H1 (cell line): Measurements from ENCODE around the gene VWCE. TPM values are rescaled to one million over a fixed set of nuclear protein-coding genes. Genes with fewer than 3 reads are reported as not detected.

Experiments
- CTCF ChIA-PET: fragments of 300-600 bp; sonication (Branson Sonifier 250); formaldehyde crosslinking; loops from one replicate; lab custom pipeline; 2021; ENCODE audit not compliant: partially characterized antibody; lab: Charles Lee
- POLR2A ChIA-PET: fragments of 300-600 bp; sonication (Branson Sonifier 250); formaldehyde crosslinking; loops from one replicate; lab custom pipeline; 2021; ENCODE audit warnings: inconsistent platforms; ENCODE audit not compliant: partially characterized antibody; lab: Charles Lee
- DNase-seq, 2 experiments: peaks; one replicate each; pipeline versions ENCODE4 v3.0.0 to v3.0.0-alpha.2; 2010 to 2022; ENCODE audit warnings: low spot score in 2 of 2, low read depth in 1 of 2, mixed read lengths in 1 of 2
- FAIRE-seq: peaks from 2 replicates; lab custom pipeline; 2011; peaks lifted over from hg19 to GRCh38; lab: Jason Lieb, UNC
- H2AFZ ChIP-seq: 2 replicates; pipeline ENCODE4 v1.8.1; 2012; ENCODE audit warnings: low read length, inconsistent platforms
- H2AK5ac ChIP-seq: 2 replicates; pipeline ENCODE4 v1.6.1; 2013; ENCODE audit warnings: low read depth, low read length
- H2BK120ac ChIP-seq: replicated peaks from 2 replicates; pipeline ENCODE3; 2013; ENCODE audit warnings: low read depth, low read length, inconsistent platforms
- H2BK12ac ChIP-seq: 2 replicates; pipeline ENCODE4 v1.6.1; 2013; ENCODE audit warnings: low read depth, low read length
- H2BK15ac ChIP-seq: 2 replicates; pipeline ENCODE4 v1.6.1; 2013; ENCODE audit warnings: low read length
- H2BK20ac ChIP-seq: 2 replicates; pipeline ENCODE4 v1.6.1; 2013; ENCODE audit warnings: low read length
- H2BK5ac ChIP-seq: 2 replicates; pipeline ENCODE4 v1.6.1; 2013; ENCODE audit warnings: low read depth, low read length
- H3K14ac ChIP-seq: 2 replicates; pipeline ENCODE4 v1.6.1; 2013; ENCODE audit warnings: inconsistent platforms; ENCODE audit not compliant: insufficient read length
- H3K18ac ChIP-seq: 2 replicates; pipeline ENCODE4 v1.6.1; 2013; ENCODE audit warnings: low read length; ENCODE audit errors: extremely low read depth
- H3K23ac ChIP-seq: 2 replicates; pipeline ENCODE4 v1.6.1; 2013; ENCODE audit warnings: inconsistent platforms; ENCODE audit not compliant: insufficient read length
- H3K23me2 ChIP-seq: 2 replicates; pipeline ENCODE4 v1.6.1; 2013; ENCODE audit warnings: low read depth, low read length
- H3K27ac ChIP-seq: 2 replicates; pipeline ENCODE4 v1.6.1; 2011; ENCODE audit warnings: low read depth, low read length, inconsistent platforms
- H3K27me3 ChIP-seq, 4 experiments: replicated peaks in 1 of 4; 1 replicate in 1 of 4; 2 replicates in 3 of 4; pipeline versions ENCODE4 v1.6.1 to v1.8.1; 2011 to 2013; ENCODE audit warnings: low read length in 3 of 4, mild to moderate bottlenecking in 3 of 4, inconsistent platforms in 2 of 4, mixed read lengths in 2 of 4, moderate library complexity in 1 of 4; ENCODE audit not compliant: control insufficient read depth in 3 of 4, insufficient read depth in 3 of 4; ENCODE audit errors: extremely low read depth in 1 of 4
- H3K36me3 ChIP-seq, 4 experiments: 2 replicates each; pipeline versions ENCODE4 v1.6.1 to v1.8.1; 2011 to 2013; ENCODE audit warnings: mild to moderate bottlenecking in 4 of 4, low read length in 3 of 4, moderate library complexity in 2 of 4, control low read depth in 1 of 4, inconsistent platforms in 1 of 4; ENCODE audit not compliant: insufficient read depth in 4 of 4, control insufficient read depth in 2 of 4
- H3K4ac ChIP-seq: replicated peaks from 2 replicates; pipeline ENCODE3; 2013; ENCODE audit warnings: low read length, low read depth, mixed read lengths, inconsistent platforms; ENCODE audit not compliant: insufficient read length
- H3K4me1 ChIP-seq, 4 experiments: replicated peaks in 1 of 4; 1 replicate in 1 of 4; 2 replicates in 3 of 4; pipeline versions ENCODE4 v1.6.1 to v1.8.1; 2011 to 2013; ENCODE audit warnings: low read length in 3 of 4, inconsistent platforms in 2 of 4, mixed read lengths in 1 of 4; ENCODE audit not compliant: insufficient read depth in 4 of 4, control insufficient read depth in 3 of 4
- H3K4me2 ChIP-seq, 2 experiments: 2 replicates each; pipeline versions ENCODE4 v1.6.1 to v1.8.1; 2011 to 2013; ENCODE audit warnings: low read depth in 2 of 2, low read length in 2 of 2, control low read depth in 1 of 2, inconsistent platforms in 1 of 2, mild to moderate bottlenecking in 1 of 2; ENCODE audit not compliant: insufficient read depth in 1 of 2
- H3K4me3 ChIP-seq, 4 experiments: fragments of 200-600, 300-600 bp in 1 of 4; sonication (generic), shearing (Covaris generic), sonication (Bioruptor Twin) in 1 of 4; 2 replicates each; pipeline versions ENCODE4 v1.5.1 to v1.8.1; 2011 to 2016; ENCODE audit warnings: low read length in 4 of 4, low read depth in 3 of 4, control low read depth in 2 of 4, inconsistent platforms in 2 of 4, mild to moderate bottlenecking in 2 of 4, mixed read lengths in 1 of 4, moderate library complexity in 1 of 4; ENCODE audit not compliant: insufficient read depth in 2 of 4; ENCODE audit errors: extremely low read depth in 1 of 4
- H3K56ac ChIP-seq: replicated peaks from 2 replicates; pipeline ENCODE3; 2013; ENCODE audit warnings: low read depth, mild to moderate bottlenecking, mixed read lengths, low read length, inconsistent platforms; ENCODE audit not compliant: insufficient read length
- H3K79me1 ChIP-seq: 2 replicates; pipeline ENCODE4 v1.6.1; 2013; ENCODE audit warnings: low read depth, low read length, control low read depth
- H3K79me2 ChIP-seq, 2 experiments: 2 replicates each; pipeline versions ENCODE4 v1.6.1 to v1.8.1; 2012 to 2013; ENCODE audit warnings: low read length in 2 of 2, mild to moderate bottlenecking in 2 of 2, inconsistent platforms in 1 of 2; ENCODE audit not compliant: insufficient read depth in 2 of 2, control insufficient read depth in 1 of 2
- H3K9ac ChIP-seq, 4 experiments: replicated peaks in 1 of 4; 1 replicate in 1 of 4; 2 replicates in 3 of 4; pipeline versions ENCODE4 v1.6.1 to v1.8.1; 2011 to 2013; ENCODE audit warnings: low read depth in 3 of 4, low read length in 3 of 4, control low read depth in 2 of 4, mild to moderate bottlenecking in 2 of 4, moderate library complexity in 2 of 4, inconsistent platforms in 1 of 4; ENCODE audit errors: extremely low read depth in 1 of 4
- H3K9me3 ChIP-seq, 2 experiments: 2 replicates each; pipeline versions ENCODE4 v1.6.1 to v1.8.1; 2012 to 2013; ENCODE audit warnings: mild to moderate bottlenecking in 2 of 2, moderate library complexity in 2 of 2, control low read depth in 1 of 2, inconsistent platforms in 1 of 2, low read depth in 1 of 2, low read length in 1 of 2, mixed read lengths in 1 of 2; ENCODE audit not compliant: insufficient read depth in 2 of 2
- H4K20me1 ChIP-seq, 2 experiments: replicated peaks in 1 of 2; 2 replicates each; pipeline versions ENCODE3 to v1.8.1; 2011 to 2013; ENCODE audit warnings: inconsistent platforms in 2 of 2, low read length in 2 of 2, mild to moderate bottlenecking in 1 of 2; ENCODE audit not compliant: insufficient read depth in 2 of 2, control insufficient read depth in 1 of 2
- H4K5ac ChIP-seq: 2 replicates; pipeline ENCODE4 v1.6.1; 2013; ENCODE audit warnings: low read length, low read depth, mixed read lengths, inconsistent platforms; ENCODE audit not compliant: insufficient read length
- H4K8ac ChIP-seq: 2 replicates; pipeline ENCODE4 v1.8.0; 2013; ENCODE audit warnings: mild to moderate bottlenecking, moderate library complexity, low read length, inconsistent platforms; ENCODE audit not compliant: insufficient read depth; ENCODE audit errors: extremely low read depth
- H4K91ac ChIP-seq: replicated peaks from 2 replicates; pipeline ENCODE3; 2013; ENCODE audit warnings: low read length, mixed read lengths, inconsistent platforms; ENCODE audit not compliant: insufficient read length
- BACH1 ChIP-seq: IDR thresholded peaks from 2 replicates; pipeline ENCODE4 v1.6.1; 2012; ENCODE audit warnings: low read length, improper control_type of control experiment
- CTCF ChIP-seq, 3 experiments: IDR thresholded peaks; 1 replicate in 2 of 3; 2 replicates in 1 of 3; pipeline versions ENCODE4 v1.5.1 to v1.6.1; 2011; ENCODE audit warnings: low read length in 3 of 3, mild to moderate bottlenecking in 3 of 3, inconsistent platforms in 2 of 3, low read depth in 1 of 3, moderate library complexity in 1 of 3; ENCODE audit not compliant: insufficient read depth in 1 of 3; ENCODE audit errors: control extremely low read depth in 1 of 3
- EGR1 ChIP-seq: IDR thresholded peaks from 2 replicates; pipeline ENCODE4 v1.6.1; 2011; ENCODE audit warnings: low read depth, low read length, borderline replicate concordance
- EZH2 ChIP-seq: fragments of 200-600 bp; sonication (generic); IDR thresholded peaks from 2 replicates; pipeline ENCODE4 v1.7.1; 2012; ENCODE audit warnings: low read depth, mild to moderate bottlenecking, moderate library complexity, low read length, inconsistent platforms; ENCODE audit not compliant: severe bottlenecking
- KDM4A ChIP-seq: IDR thresholded peaks from one replicate; pipeline ENCODE4 v1.7.1; 2012; ENCODE audit warnings: low read depth, mild to moderate bottlenecking, moderate library complexity, low read length, inconsistent platforms; ENCODE audit not compliant: severe bottlenecking
- RBBP5 ChIP-seq: IDR thresholded peaks from 2 replicates; pipeline ENCODE4 v1.7.1; 2012; ENCODE audit warnings: low read depth, mild to moderate bottlenecking, inconsistent platforms, low read length, moderate library complexity, borderline replicate concordance
- RXRA ChIP-seq: IDR thresholded peaks from 2 replicates; pipeline ENCODE4 v1.6.1; 2011; ENCODE audit warnings: low read depth, mild to moderate bottlenecking, low read length, moderate library complexity; ENCODE audit not compliant: insufficient read depth
- SAP30 ChIP-seq: fragments of 300-600 bp; sonication (generic); IDR thresholded peaks from 2 replicates; pipeline ENCODE4 v1.7.1; 2012; ENCODE audit warnings: low read length, moderate library complexity, mild to moderate bottlenecking, inconsistent platforms; ENCODE audit not compliant: insufficient read depth, insufficient replicate concordance
- TAF7 ChIP-seq: optimal IDR thresholded peaks from 2 replicates; pipeline ENCODE3; 2011; ENCODE audit warnings: low read depth, mild to moderate bottlenecking, inconsistent platforms, low read length, moderate library complexity, borderline replicate concordance
- YY1 ChIP-seq: IDR thresholded peaks from 2 replicates; pipeline ENCODE4 v1.6.1; 2011; ENCODE audit warnings: low read depth, mild to moderate bottlenecking, low read length
- WGBS, 2 experiments: shearing (Covaris generic) in 1 of 2; methylation state at CpG; one replicate each; pipeline versions ENCODE4 v1.1.6 to v1.1.7; 2013 to 2015; ENCODE audit warnings: low lambda C conversion rate in 2 of 2, mixed read lengths in 2 of 2, inconsistent platforms in 1 of 2, low coverage in 1 of 2, missing lambda C conversion rate in 1 of 2; ENCODE audit not compliant: insufficient replicate concordance in 2 of 2, insufficient coverage in 1 of 2, insufficient read length in 1 of 2; ENCODE audit errors: extremely low coverage in 1 of 2, missing lambda C conversion rate in 1 of 2; 5-methylcytosine and 5-hydroxymethylcytosine counted together
- polyA plus RNA-seq, 7 experiments: library from polyadenylated mRNA; depleted of rRNA in 3 of 7; stranded (reverse) in 5 of 7; unstranded in 2 of 7; fragments of >200 nt in 5 of 7; fragments of 200-250 nt in 2 of 7; gene quantifications; 1 replicate in 5 of 7; 2 replicates in 1 of 7; 4 replicates in 1 of 7; pipeline versions ENCODE4 v1.2.1 to v1.2.3, GENCODE V29; 2011 to 2013; ENCODE audit warnings: missing spikeins in 2 of 7, mixed read lengths in 2 of 7
- total RNA-seq: library from RNA; stranded (reverse); fragmentation: NEBNext Ultra II Directional; extraction: Animal tissue kit (Norgen Biotek cat#: 25700); gene quantifications from 2 replicates; pipeline ENCODE4 v1.2.1, GENCODE V29; 2021

VWCE gene
- total and polyA plus RNA-seq, 2 of the 8 experiments (the other 6 are each of a cell fraction or from before 2014, with no cell fraction given): 9.5 to 12.3 TPM

- Histone ChIP-seq H2AFZ (no peak overlapping the region), H2BK15ac (no peak overlapping the region), H2AK5ac (no peak overlapping the region), H3K14ac (no peak overlapping the region), H2BK5ac (no peak overlapping the region), H3K56ac (no peak overlapping the region), H3K4me2 (no peak overlapping the region), H3K79me1 (no peaks in the 10 kb centered on the region), H2BK20ac (no peak overlapping the region), H4K8ac (no peak overlapping the region; the same call in 1 of the 2 replicates), H3K27me3 (no peaks in the 10 kb centered on the region), H3K23me2 (no peaks in the 10 kb centered on the region), H3K9me3 (no peaks in the 10 kb centered on the region), H3K9ac (no peak overlapping the region; a peak in 1 of 7 replicates), H3K4me3 (no peak overlapping the region), H3K36me3 (peaks cover 0 to 13% (median 4%) of the 10 kb centered on the region in 4 experiments; a peak in 4 of 8 replicates), H4K20me1 (no peaks in the 10 kb centered on the region), H3K23ac (no peak overlapping the region), H2BK12ac (no peak overlapping the region), H3K4me1 (peaks cover 0 to 1% (median under 1%) of the 10 kb centered on the region in 4 experiments; a peak in 2 of 7 replicates), H3K4ac (no peak overlapping the region), H3K27ac (no peak overlapping the region), H4K91ac (no peak overlapping the region), H2BK120ac (no peak overlapping the region), H3K79me2 (no peaks in the 10 kb centered on the region), H3K18ac (no peak overlapping the region), H4K5ac (no peak overlapping the region)
- FAIRE-seq (no peak), DNase-seq (no peak)
- POLR2A ChIA-PET: interaction anchor here (39.7 kb wide), 1 partner anchor 29 kb away, joined by 1106 read pairs; the partner anchor contains the start of genes CYB561A3 and TMEM138
- CTCF ChIA-PET: interaction anchor here (8.5 to 10.1 kb wide), 2 partner anchors 22 to 44 kb away, joined by 255 to 290 read pairs; partner anchors contain the start of genes CYB561A3 and TMEM138
- 84% methylated on average over 2 of the region's 2 CpGs; no CpG with 5 or more reads in 1 of the 2 experiments for WGBS, 2 experiments
- TF ChIP-seq RXRA: no peak
- no peak for TF ChIP-seq TAF7
- TF ChIP-seq SAP30: no peak
- no peak for TF ChIP-seq KDM4A
- TF ChIP-seq EZH2: no peak
- no peak for TF ChIP-seq YY1
- no peak for TF ChIP-seq CTCF (IDR thresholded peaks at IDR 0.05; ENCODE audit: control extremely low read depth in 1 of 3, insufficient read depth in 1 of 3, low read depth in 1 of 3, low read length in 3 of 3)
- TF ChIP-seq EGR1: no peak
- no peak for TF ChIP-seq RBBP5
- no peak for TF ChIP-seq BACH1
These were observed 45.9 kb upstream of the VWCE start for GRCh38 chr11:61340979-61341378.
